T-helper 2 cell treated with Interferon-gamma antibody and Interleukin-4, amounts not matched to agents 5 μg/mL and 100 μg/mL, for 36 hours (primary cell): ENCODE data around the gene ZFP82.

Experiments
- DNase-seq: peaks from one replicate; pipeline ENCODE4 v3.0.0; 2021; ENCODE audit warnings: low spot score
- H3K27ac Mint-ChIP-seq: one replicate; pipeline ENCODE4 v1.8.0; 2021; ENCODE audit warnings: mild to moderate bottlenecking, mixed read lengths
- H3K27me3 Mint-ChIP-seq: one replicate; pipeline ENCODE4 v1.8.0; 2021; ENCODE audit warnings: low read depth, mixed read lengths
- H3K36me3 Mint-ChIP-seq: one replicate; pipeline ENCODE4 v1.8.0; 2021; ENCODE audit warnings: low read depth, mixed read lengths
- H3K4me1 Mint-ChIP-seq: one replicate; pipeline ENCODE4 v1.8.0; 2021; ENCODE audit warnings: low read depth, mixed read lengths
- H3K4me3 Mint-ChIP-seq: one replicate; pipeline ENCODE4 v1.8.0; 2022; ENCODE audit warnings: mild to moderate bottlenecking, moderate library complexity, mixed read lengths
- H3K9me3 Mint-ChIP-seq: one replicate; pipeline ENCODE4 v1.8.0; 2021; ENCODE audit warnings: mixed read lengths

Gene ZFP82

DNA sequence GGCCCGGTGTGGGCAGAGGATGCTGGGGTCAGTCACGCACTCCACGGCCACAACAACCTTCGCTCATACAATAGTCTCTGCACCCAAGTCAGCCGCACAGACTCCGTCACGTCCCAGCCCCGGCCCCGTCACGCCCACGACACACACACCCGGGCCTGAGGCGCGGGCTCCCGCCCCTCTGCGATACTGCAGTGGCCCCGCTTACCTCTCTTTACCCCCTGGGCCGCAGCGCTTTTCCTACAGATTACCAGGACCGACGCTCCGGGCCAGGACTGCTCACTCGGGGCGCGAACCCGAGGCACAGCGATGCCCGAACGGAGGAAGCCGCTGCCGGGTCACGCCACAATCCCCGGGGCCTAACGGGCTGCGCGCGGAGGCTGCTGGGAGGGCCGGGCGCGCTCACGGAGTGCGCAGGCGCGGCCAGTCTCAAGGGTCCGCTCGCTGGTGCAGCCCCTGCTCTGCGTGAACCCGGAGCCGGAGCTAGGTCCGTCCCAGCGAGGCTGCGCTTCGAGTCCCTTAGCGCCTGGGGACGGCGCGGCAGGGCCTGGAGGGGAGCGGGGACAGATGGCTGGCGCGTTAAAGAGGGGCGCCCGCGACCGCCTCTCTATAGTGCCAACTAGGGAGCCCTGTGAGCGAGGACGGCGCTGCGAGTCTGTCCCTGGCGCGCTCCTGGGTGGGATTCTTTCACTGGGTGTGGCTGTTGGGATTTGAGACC is at the start of gene ZFP82:
Gene ZFP82, minus strand, starts transcription at position 358 of the 715 bp plus-strand sequence. CDS start 8,855 bp downstream, outside the sequence.
- Mint-ChIP-seq H3K4me3 (peak within 1 kb of the TSS; percentile 93), H3K27ac (peak within 1 kb of the TSS; percentile 94), H3K9me3 (peaks cover 50% of the 10 kb centered on the region), H3K27me3 (peaks cover 14% of the 10 kb centered on the region), H3K36me3 (peaks cover 32% of the 10 kb centered on the region), H3K4me1 (peaks cover 14% of the 10 kb centered on the region)
- DNase-seq, result peak; percentile 79

DNA sequence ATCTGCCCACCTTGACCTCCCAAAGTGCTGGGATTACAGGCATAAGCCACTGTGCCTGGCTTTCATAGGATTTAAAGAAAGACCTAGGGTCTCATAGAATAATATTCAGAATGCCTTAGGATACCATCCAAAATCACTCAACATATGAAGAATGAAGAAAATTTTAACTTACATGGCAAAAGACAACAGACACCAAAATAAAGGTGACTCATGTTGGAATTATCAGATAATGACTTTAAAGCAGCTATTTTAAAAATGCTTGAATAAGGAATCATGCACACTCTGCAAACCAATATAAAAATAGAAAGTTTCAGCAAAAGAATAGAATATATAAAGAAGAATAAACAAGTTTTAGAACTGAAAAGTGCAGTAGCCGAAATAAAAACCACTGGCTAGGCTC is 41.6 kb upstream of the ZFP82 start:
- peaks cover 50% of the 10 kb centered on the region for H3K9me3 Mint-ChIP-seq
- H3K27me3 Mint-ChIP-seq, result no peaks in the 10 kb centered on the region
- no peaks in the 10 kb centered on the region for H3K4me1 Mint-ChIP-seq
- H3K27ac Mint-ChIP-seq, result no peak overlapping the region
- DNase-seq, result no peak
- H3K4me3 Mint-ChIP-seq, result no peak overlapping the region
- peaks cover 22% of the 10 kb centered on the region for H3K36me3 Mint-ChIP-seq

DNA sequence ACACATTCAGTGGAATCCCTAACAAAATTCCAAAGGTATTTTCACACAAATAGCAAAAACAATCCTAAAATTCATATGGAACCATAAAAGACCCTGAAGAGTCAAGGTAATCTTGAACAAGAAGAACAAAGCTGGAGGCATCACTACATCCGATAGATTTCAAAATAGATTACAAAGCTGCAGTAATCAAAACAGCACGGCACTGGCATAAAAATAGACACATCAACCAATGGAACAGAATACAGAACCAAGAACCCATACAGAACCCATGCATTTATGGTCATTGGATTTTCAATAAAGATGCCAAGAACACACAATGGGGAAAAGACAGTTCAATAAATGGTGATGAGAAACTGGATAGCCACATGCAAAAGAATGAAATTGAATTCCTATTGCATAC is 38.4 kb upstream of the ZFP82 start:
- H3K27me3 Mint-ChIP-seq, result no peaks in the 10 kb centered on the region
- H3K27ac Mint-ChIP-seq, result no peak overlapping the region
- peaks cover 57% of the 10 kb centered on the region for H3K9me3 Mint-ChIP-seq
- no peaks in the 10 kb centered on the region for H3K4me1 Mint-ChIP-seq
- peaks cover 34% of the 10 kb centered on the region for H3K36me3 Mint-ChIP-seq
- no peak for DNase-seq
- H3K4me3 Mint-ChIP-seq, result no peak overlapping the region

DNA sequence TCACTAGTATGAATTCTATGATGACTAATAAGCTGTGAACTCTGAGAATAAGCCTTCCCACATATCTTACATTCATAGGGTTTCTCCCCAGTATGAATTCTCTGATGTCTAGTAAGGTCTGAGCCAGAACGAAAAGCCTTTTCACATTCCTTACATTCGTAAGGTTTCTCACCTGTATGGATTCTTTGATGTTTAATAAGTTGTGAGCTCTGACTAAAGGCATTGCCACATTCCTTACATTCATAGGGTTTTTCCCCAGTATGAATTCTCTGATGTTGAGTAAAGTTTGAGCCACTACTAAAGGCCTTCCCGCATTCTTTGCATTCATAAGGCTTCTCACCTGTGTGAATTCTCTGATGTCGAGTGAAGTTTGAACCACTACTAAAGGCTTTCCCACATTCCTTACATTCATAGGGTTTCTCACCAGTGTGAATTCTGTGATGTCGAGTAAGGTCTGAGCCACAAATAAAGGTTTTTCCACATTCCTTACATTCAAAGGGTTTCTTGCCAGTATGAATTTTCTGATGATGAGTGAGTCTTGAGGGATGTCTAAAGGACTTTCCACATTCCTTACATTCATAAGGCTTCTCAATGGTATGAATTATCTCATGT is 30.7 kb upstream of the ZFP82 start:
- Mint-ChIP-seq H3K36me3 (peaks cover 32% of the 10 kb centered on the region), H3K27me3 (no peaks in the 10 kb centered on the region), H3K27ac (no peak overlapping the region), H3K9me3 (peaks cover 62% of the 10 kb centered on the region), H3K4me3 (no peak overlapping the region), H3K4me1 (no peaks in the 10 kb centered on the region)
- DNase-seq, result no peak

DNA sequence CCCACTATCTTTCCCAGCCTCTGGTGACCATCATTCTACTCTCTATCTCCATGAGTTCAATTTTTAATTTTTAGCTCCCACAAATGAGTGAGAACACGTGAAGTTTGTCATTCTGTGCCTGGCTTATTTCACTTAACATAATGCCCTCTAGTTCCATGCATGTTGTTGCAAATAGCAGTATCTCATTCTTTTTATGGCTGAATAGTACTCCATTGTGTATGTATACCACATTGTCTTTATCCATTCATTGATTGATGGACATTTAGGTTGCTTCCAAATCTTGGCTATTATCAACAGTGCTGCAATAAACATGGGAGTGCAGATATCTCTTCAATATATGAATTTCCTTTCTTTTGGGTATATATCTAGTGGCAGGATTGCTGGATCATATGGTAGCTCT is 22.9 kb upstream of the ZFP82 start:
- H3K27me3 Mint-ChIP-seq, result no peaks in the 10 kb centered on the region
- no peaks in the 10 kb centered on the region for H3K4me1 Mint-ChIP-seq
- H3K9me3 Mint-ChIP-seq, result peaks cover 44% of the 10 kb centered on the region
- no peak for DNase-seq
- no peak overlapping the region for H3K4me3 Mint-ChIP-seq
- H3K36me3 Mint-ChIP-seq, result no peaks in the 10 kb centered on the region
- H3K27ac Mint-ChIP-seq, result no peak overlapping the region

DNA sequence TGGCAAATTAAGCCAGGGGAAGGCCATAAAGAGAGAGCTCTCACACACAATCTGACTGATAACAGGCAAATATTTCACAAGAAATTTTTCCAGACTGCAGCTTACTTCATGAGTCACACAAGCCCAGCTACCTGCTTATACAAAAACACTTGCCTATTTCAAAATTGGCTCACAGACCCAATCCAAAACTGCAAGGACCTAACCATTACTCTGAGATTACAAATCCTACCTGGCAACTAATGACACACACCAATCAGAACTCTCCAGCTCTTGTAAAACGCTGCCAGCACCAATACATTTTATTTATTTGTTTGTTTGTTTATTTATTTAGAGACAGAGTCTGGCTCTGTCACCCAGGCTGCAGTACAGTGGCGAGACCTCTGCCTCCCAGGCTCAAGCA is 18.1 kb upstream of the ZFP82 start:
- H3K27ac Mint-ChIP-seq, result no peak overlapping the region
- H3K4me1 Mint-ChIP-seq, result no peaks in the 10 kb centered on the region
- DNase-seq, result no peak

DNA sequence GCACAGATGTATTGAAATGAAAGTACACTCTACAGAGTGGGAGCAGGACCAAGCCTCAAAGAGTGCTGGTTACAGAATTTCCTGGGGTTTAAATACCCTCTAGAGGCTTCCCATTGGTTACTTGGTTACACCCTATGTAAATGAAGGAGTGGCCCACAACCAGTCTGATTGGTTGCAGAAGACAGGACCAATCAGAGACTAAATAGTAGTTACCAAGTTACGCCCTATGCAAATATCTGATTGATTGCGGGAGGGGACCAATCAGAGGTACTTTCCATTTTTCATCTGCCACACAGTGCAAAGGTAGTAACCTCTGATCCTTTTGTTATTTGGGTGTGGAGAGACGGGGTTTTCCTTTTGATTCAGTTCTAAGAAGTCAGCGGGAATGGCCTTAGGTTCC is 5.5 kb upstream of the ZFP82 start:
- Mint-ChIP-seq H3K4me1 (no peaks in the 10 kb centered on the region), H3K27ac (no peak overlapping the region), H3K4me3 (no peak overlapping the region), H3K9me3 (peaks cover 50% of the 10 kb centered on the region), H3K27me3 (peaks cover 14% of the 10 kb centered on the region), H3K36me3 (peaks cover 3% of the 10 kb centered on the region)
- no peak for DNase-seq

More for the DNA sequence above, 18.1 kb upstream of the ZFP82 start:
- Mint-ChIP-seq H3K4me3 (no peak overlapping the region), H3K27me3 (no peaks in the 10 kb centered on the region), H3K36me3 (no peaks in the 10 kb centered on the region), H3K9me3 (peaks cover 43% of the 10 kb centered on the region)

DNA sequence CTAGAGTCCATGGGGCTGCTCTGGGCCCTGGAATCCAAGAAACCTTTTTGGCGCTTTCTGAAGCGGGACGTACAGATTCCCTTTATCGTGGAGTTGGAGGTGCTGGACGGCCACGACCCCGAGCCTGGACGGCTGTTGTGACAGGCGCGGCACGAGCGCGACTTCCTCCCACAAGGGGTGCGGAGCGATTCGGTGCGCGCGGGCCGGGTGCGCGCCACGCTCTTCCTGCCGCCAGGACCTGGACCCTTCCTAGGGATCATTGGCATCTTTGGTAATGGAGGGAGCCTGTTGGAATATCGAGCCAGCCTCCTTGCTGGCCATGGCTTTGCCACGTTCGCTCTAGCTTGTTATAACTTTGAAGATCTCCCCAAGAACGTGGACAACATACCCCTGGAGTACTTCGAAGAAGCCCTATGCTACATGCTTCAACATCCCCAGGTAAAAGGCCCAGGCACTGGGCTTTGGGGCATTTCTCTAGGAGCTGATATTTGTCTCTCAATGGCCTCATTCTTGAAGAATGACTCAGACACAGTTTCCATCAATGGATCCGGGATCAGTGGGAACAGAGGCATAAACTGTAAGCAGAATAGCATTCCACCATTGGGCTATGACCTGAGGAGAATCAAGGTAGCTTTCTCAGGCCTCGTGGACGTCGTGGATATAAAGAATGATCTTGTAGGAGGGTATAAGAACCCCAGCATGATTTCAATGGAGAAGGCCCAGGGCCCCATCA is 3.5 kb upstream of the ZFP82 start:
- Mint-ChIP-seq H3K27ac (no peak overlapping the region), H3K9me3 (peaks cover 54% of the 10 kb centered on the region), H3K4me3 (peak overlapping the region; percentile 11), H3K27me3 (peaks cover 14% of the 10 kb centered on the region), H3K36me3 (peaks cover 14% of the 10 kb centered on the region), H3K4me1 (peaks cover 14% of the 10 kb centered on the region)
- no peak for DNase-seq

DNA sequence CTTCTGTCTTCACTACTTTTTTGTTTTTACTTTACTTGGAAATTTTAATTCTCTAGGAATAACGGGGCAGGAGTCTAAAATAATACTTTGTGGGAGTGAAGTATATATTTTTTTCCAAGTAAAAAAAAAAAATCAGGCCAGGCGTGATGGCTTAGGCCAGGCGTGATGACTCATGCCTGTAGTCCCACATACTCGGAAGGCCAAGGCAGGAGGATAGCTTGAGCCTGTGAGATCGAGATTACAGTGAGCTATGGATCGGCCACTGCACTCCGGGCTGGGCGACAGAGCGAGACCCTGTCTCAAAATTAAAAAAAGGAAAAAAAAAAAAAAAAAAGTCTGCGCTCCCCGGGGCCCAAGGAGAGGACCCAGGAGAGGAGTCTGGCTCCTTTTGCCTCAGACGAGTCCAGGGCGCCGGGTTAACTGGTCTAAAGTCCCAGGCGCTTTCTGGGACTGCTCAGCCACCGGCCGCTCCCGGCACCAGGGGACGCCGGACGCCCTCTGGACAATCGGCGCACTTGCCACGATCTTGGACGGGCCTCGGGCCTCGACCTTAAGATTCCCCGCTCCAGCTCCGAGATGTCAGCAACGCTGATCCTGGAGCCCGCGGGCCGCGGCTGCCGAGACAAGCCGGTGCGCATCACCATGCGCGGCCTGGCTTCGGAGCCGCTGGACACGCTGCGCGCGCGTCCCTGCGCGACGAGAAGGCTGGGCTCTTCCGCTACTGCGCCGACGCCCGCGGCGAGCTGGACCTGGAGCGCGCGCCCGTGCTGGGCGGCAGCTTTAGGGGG is 2.7 kb upstream of the ZFP82 start:
- Mint-ChIP-seq H3K27ac (no peak overlapping the region), H3K27me3 (peaks cover 14% of the 10 kb centered on the region), H3K4me1 (peaks cover 14% of the 10 kb centered on the region), H3K36me3 (peaks cover 16% of the 10 kb centered on the region), H3K9me3 (peaks cover 53% of the 10 kb centered on the region), H3K4me3 (peak overlapping the region; percentile 58)
- DNase-seq, result no peak

DNA sequence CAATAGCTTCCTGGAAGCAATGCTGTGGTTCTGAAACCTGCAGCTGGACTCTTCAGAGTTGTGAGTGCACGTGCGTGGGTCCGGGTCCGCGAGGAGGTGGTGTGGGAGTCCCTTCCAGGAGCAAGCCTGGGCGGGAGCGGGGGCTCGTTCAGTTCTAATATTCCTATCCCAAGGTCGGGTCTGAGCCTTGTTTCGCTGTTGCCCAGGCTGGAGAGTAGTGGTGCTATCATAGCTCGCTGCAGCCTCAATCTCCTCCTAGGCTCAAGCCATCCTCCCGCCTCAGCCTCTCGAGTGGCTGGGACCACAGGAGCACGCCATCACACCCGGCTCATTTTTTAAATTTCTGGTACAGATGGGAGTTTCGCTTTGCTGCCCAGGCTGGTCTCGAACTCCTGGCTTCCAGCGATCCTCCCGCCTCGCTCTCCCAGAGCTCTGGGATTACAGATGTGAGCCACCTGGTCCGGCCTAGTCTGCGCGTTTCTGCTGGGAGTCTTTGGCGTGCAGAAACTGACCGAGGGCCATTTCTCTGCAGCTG is 625 bp downstream of the ZFP82 start:
- H3K4me3 Mint-ChIP-seq, result peak overlapping the region; percentile 93
- peaks cover 51% of the 10 kb centered on the region for H3K9me3 Mint-ChIP-seq
- H3K4me1 Mint-ChIP-seq, result peaks cover 14% of the 10 kb centered on the region
- peaks cover 14% of the 10 kb centered on the region for H3K27me3 Mint-ChIP-seq
- H3K36me3 Mint-ChIP-seq, result peaks cover 38% of the 10 kb centered on the region
- DNase-seq, result no peak
- peak overlapping the region; percentile 94 for H3K27ac Mint-ChIP-seq

DNA sequence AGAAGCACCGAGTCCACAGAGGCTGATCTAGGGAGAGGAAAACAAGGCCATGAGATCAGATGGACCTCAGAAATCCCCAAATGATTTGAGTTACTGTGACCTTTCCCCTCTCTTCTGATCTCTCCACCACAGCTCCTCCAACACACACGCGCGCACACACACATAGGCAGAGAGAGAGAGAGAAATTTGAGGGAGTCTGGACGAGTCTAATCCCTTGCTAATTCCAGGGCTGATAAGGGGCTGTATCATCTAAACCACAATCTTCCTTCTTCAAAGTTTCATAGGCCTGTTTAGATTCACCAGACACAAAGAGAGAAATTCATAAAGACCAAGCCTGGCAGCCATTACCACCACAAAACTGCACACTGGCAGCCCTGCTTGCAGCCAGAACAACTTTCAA is 8.6 kb downstream of the ZFP82 start:
- H3K27me3 Mint-ChIP-seq, result no peaks in the 10 kb centered on the region
- H3K36me3 Mint-ChIP-seq, result peaks cover 69% of the 10 kb centered on the region
- no peaks in the 10 kb centered on the region for H3K4me1 Mint-ChIP-seq
- no peak overlapping the region for H3K27ac Mint-ChIP-seq
- H3K9me3 Mint-ChIP-seq, result peaks cover 61% of the 10 kb centered on the region
- no peak overlapping the region for H3K4me3 Mint-ChIP-seq
- no peak for DNase-seq

DNA sequence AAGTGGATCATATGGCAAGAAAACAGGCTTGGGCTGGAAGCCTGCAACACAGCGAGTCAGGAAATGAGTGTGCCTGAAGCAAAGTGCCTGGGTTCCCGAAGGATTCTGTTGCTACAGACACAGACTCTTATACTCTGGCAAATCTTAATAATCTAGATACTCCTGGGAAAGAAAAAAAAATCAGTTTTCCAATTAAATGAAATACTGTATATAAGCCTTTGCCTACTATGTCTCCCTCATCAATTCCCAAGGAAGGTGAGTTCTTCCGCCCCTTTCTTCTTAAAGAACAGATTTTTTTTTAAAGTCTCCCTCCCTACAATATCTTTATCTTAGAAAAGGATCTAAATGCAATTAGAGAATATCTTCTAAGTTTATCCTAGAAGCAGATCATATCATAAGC is 10.3 kb downstream of the ZFP82 start:
- H3K9me3 Mint-ChIP-seq, result peaks cover 65% of the 10 kb centered on the region
- no peak overlapping the region for H3K4me3 Mint-ChIP-seq
- H3K27ac Mint-ChIP-seq, result no peak overlapping the region
- DNase-seq, result no peak
- H3K27me3 Mint-ChIP-seq, result no peaks in the 10 kb centered on the region
- H3K36me3 Mint-ChIP-seq, result peaks cover 73% of the 10 kb centered on the region
- H3K4me1 Mint-ChIP-seq, result no peaks in the 10 kb centered on the region

DNA sequence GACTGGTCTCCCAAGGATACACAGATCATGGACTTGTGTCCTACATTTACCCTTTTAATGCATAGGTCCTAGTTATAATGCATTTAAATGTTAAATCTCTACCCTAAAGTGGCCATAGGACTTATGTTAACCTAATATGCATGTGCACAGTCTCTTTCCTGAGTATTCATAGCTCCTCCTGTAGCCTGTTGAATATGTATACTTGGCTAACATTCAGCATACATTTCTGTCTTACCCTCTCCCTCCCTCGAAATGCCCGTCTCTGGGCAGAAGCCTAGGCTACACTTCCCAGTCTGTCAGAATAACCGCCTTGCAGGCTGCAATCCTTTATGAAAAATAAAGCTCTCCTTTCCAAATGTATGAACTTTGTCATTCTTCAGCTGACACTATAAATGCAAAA is 13.9 kb downstream of the ZFP82 start:
- Mint-ChIP-seq H3K4me1 (no peaks in the 10 kb centered on the region), H3K4me3 (no peak overlapping the region), H3K27ac (no peak overlapping the region), H3K27me3 (no peaks in the 10 kb centered on the region), H3K9me3 (peaks cover 61% of the 10 kb centered on the region), H3K36me3 (peaks cover 76% of the 10 kb centered on the region)
- no peak for DNase-seq
